ENCODE measurements around the gene GON4L.

GON4L gene

GRCh38 chr1:155744711-155745283 is 112.2 kb downstream of the GON4L start:
- Mint-ChIP-seq H3K4me3 (peak overlapping the region; percentile 91), H3K9me3 (no peaks in the 10 kb centered on the region), H3K27me3 (ENCODE audit: low read depth, poor library complexity) (no peaks in the 10 kb centered on the region), H3K4me1 (no peaks in the 10 kb centered on the region), H3K36me3 (ENCODE audit: low read depth) (peaks cover 12% of the 10 kb centered on the region), H3K27ac (peak overlapping the region; percentile 42)
- TF ChIP-seq CTCF (IDR thresholded peaks at IDR 0.05): no peak
- no peak for DNase-seq

GRCh38 chr1:155741908-155742307 is 115.1 kb downstream of the GON4L start:
- no peak for TF ChIP-seq CTCF (IDR thresholded peaks at IDR 0.05)
- H3K9me3 Mint-ChIP-seq: no peaks in the 10 kb centered on the region
- no peaks in the 10 kb centered on the region for H3K27me3 Mint-ChIP-seq (ENCODE audit: low read depth, poor library complexity)

GRCh38 chr1:155740995-155741394 is 116.0 kb downstream of the GON4L start:
- TF ChIP-seq CTCF (IDR thresholded peaks at IDR 0.05): no peak
- Mint-ChIP-seq H3K27ac (no peak overlapping the region), H3K4me1 (no peaks in the 10 kb centered on the region), H3K27me3 (ENCODE audit: low read depth, poor library complexity) (no peaks in the 10 kb centered on the region), H3K9me3 (no peaks in the 10 kb centered on the region), H3K4me3 (no peak overlapping the region), H3K36me3 (ENCODE audit: low read depth) (peaks cover 29% of the 10 kb centered on the region)
- no peak for DNase-seq

More at GRCh38 chr1:155741908-155742307, 115.1 kb downstream of the GON4L start:
- Mint-ChIP-seq H3K36me3 (ENCODE audit: low read depth) (peaks cover 20% of the 10 kb centered on the region), H3K4me3 (no peak overlapping the region), H3K27ac (no peak overlapping the region), H3K4me1 (no peaks in the 10 kb centered on the region)
- DNase-seq: no peak

GRCh38 chr1:155729031-155729898 is 127.7 kb downstream of the GON4L start:
- Mint-ChIP-seq H3K4me3 (no peak overlapping the region), H3K27ac (no peak overlapping the region), H3K27me3 (ENCODE audit: low read depth, poor library complexity) (no peaks in the 10 kb centered on the region), H3K4me1 (no peaks in the 10 kb centered on the region), H3K36me3 (ENCODE audit: low read depth) (peaks cover 36% of the 10 kb centered on the region), H3K9me3 (no peaks in the 10 kb centered on the region)
- TF ChIP-seq CTCF (IDR thresholded peaks at IDR 0.05): peak; percentile 62
- peak; percentile 47 for DNase-seq

- H3K4me1 Mint-ChIP-seq: no peaks in the 10 kb centered on the region
- no peak overlapping the region for H3K4me3 Mint-ChIP-seq
- TF ChIP-seq CTCF (IDR thresholded peaks at IDR 0.05): no peak
- no peak for DNase-seq
- H3K27me3 Mint-ChIP-seq (ENCODE audit: low read depth, poor library complexity): peaks cover 3% of the 10 kb centered on the region
- H3K27ac Mint-ChIP-seq: no peak overlapping the region
- H3K36me3 Mint-ChIP-seq (ENCODE audit: low read depth): peaks cover 26% of the 10 kb centered on the region
- H3K9me3 Mint-ChIP-seq: no peaks in the 10 kb centered on the region
These were observed 131.9 kb downstream of the GON4L start for GRCh38 chr1:155725142-155725541.

All from nephron progenitor cell (in vitro differentiated cells).